Neural progenitor cell (in vitro differentiated cells): Measurements from ENCODE around the gene C1orf185.

ENCODE experiments used
- CTCF ChIP-seq: fragments of 200-600 bp; sonication (generic); IDR thresholded peaks from 2 replicates; pipeline ENCODE4 v1.5.1; 2017; ENCODE audit warnings: antibody characterized with exemption, mild to moderate bottlenecking
- EZH2 ChIP-seq: fragments of 200-600 bp; sonication (generic); IDR thresholded peaks from 2 replicates; pipeline ENCODE4 v1.6.1; 2017; ENCODE audit warnings: antibody characterized with exemption, mild to moderate bottlenecking, moderate library complexity
- EZH2phosphoT487 ChIP-seq: fragments of 200-600 bp; sonication (generic); IDR thresholded peaks from 2 replicates; pipeline ENCODE4 v1.6.1; 2017; ENCODE audit warnings: antibody characterized with exemption

- TF ChIP-seq CTCF (no peak), EZH2phosphoT487 (no peak), EZH2 (no peak)
These were observed 4.9 kb upstream of the C1orf185 start for GRCh38 chr1:51097171-51097570.
